NOMO-1 (cell line): ENCODE results near the gene CCNY.
A peak's percentile ranks its signal among the peaks of the same experiment; 100 is the strongest.

Source experiments
- DNase-seq, 2 experiments: peaks; one replicate each; lab custom pipeline; 2025; ENCODE audit not compliant: unreplicated experiment in 2 of 2; lab: John Stamatoyannopoulos, UW

The CCNY gene

GRCh38 chr10:35423505-35424306 is 87.4 kb downstream of the CCNY start:
- DNase-seq: no peak

- DNase-seq: no peak
These were observed 88.5 kb downstream of the CCNY start for GRCh38 chr10:35424680-35425285.

- no peak for DNase-seq
These were observed 89.3 kb downstream of the CCNY start for GRCh38 chr10:35425595-35425994.

GRCh38 chr10:35426657-35427056 is 90.3 kb downstream of the CCNY start:
- no peak for DNase-seq

GRCh38 chr10:35427543-35427942 is 91.2 kb downstream of the CCNY start:
- DNase-seq: no peak

- no peak for DNase-seq
These were observed 92.2 kb downstream of the CCNY start for GRCh38 chr10:35428521-35428920.

GRCh38 chr10:35432781-35433338 is 96.6 kb downstream of the CCNY start:
- no peak for DNase-seq

- DNase-seq: no peak
These were observed 97.6 kb downstream of the CCNY start for GRCh38 chr10:35433851-35434426.

GRCh38 chr10:35434533-35434932 is 98.2 kb downstream of the CCNY start:
- DNase-seq: no peak

- peak in 1 of 2 experiments; percentile 12 for DNase-seq
These were observed 99.5 kb downstream of the CCNY start for GRCh38 chr10:35435824-35436223.

- DNase-seq: no peak
These were observed 101.5 kb downstream of the CCNY start for GRCh38 chr10:35437829-35438228.

- DNase-seq: no peak
These were observed 102.6 kb downstream of the CCNY start for GRCh38 chr10:35438718-35439571.

GRCh38 chr10:35440016-35440415 is 103.7 kb downstream of the CCNY start:
- no peak for DNase-seq

- no peak for DNase-seq
These were observed 105.7 kb downstream of the CCNY start for GRCh38 chr10:35442028-35442427.

- no peak for DNase-seq
These were observed 106.3 kb downstream of the CCNY start for GRCh38 chr10:35442592-35442991.

GRCh38 chr10:35443858-35444257 is 107.5 kb downstream of the CCNY start:
- DNase-seq: no peak

GRCh38 chr10:35445150-35445884 is 109.0 kb downstream of the CCNY start:
- DNase-seq: no peak

- no peak for DNase-seq
These were observed 110.1 kb downstream of the CCNY start for GRCh38 chr10:35446439-35446838.

- DNase-seq: no peak
These were observed 111.5 kb downstream of the CCNY start for GRCh38 chr10:35447693-35448407.
